GM13977 (cell line): ENCODE results near the gene UBE2L3.

Source experiments
- DNase-seq: peaks from one replicate; pipeline ENCODE4 v3.0.0; 2012; ENCODE audit warnings: low spot score
- CTCF ChIP-seq: IDR thresholded peaks from 2 replicates; pipeline ENCODE4 v1.5.1; 2012; ENCODE audit warnings: mild to moderate bottlenecking, control low read depth; ENCODE audit not compliant: insufficient read depth; ENCODE audit errors: extremely low read depth, missing control alignments
- in situ Hi-C: fragments of 300-500 bp; cut with MboI; formaldehyde crosslinking; loops from one replicate; pipeline ENCODE4 v1.12.0; 2022; ENCODE audit warnings: low sequenced_read_pairs, low pct_unique_long_range_greater_than_20kb, mixed read lengths, inconsistent platforms; ENCODE audit not compliant: unreplicated experiment

Gene UBE2L3

DNA sequence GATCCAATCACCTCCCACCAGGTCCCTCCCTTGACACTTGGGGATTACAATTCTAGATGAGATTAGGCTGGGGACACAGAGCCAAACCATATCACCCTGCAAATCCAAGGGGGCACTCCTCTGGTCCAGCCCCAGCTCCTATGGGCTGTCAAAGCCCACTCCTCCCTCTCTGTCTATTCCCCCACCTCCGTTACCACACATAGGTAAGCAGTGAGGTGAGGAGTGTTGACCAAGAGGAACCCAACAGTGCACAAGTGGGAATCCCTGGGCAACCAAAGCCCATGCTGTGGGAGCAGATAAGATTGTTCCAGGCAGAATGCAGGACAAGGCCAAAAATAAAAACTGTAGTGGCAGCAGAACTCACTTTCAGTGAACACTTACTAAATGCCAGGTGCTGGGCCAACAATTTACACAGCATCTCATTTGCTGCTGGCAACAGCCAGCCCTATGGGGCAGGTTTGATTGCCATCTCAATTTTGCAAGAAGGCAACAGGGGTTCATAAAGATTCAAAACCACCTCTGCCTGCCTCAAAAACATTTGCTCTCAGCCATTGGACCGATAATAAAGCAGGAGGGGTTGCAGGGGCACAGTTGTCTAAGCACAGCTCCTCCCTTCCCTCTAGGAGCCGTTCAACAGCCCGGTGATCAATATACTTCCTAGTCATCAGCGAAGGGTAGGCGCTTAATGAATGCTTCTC is 83.5 kb downstream of the UBE2L3 start:
- DNase-seq: no peak
- in situ Hi-C loops: no loop called here
- no peak for TF ChIP-seq CTCF

GRCh38 chr22:21651521-21652009 is 84.1 kb downstream of the UBE2L3 start:
- no peak for TF ChIP-seq CTCF
- in situ Hi-C loops: no loop called here
- DNase-seq: peak; percentile 46

- DNase-seq: peak; percentile 95
- in situ Hi-C loops: no loop called here
- TF ChIP-seq CTCF: no peak
Measured at GRCh38 chr22:21652010-21652546, 84.6 kb downstream of the UBE2L3 start.

- in situ Hi-C loops: no loop called here
- TF ChIP-seq CTCF: no peak
- DNase-seq: no peak
Measured at GRCh38 chr22:21652547-21653545, 85.3 kb downstream of the UBE2L3 start.

GRCh38 chr22:21657020-21657359 is 89.5 kb downstream of the UBE2L3 start:
- in situ Hi-C loops: no loop called here
- no peak for TF ChIP-seq CTCF
- DNase-seq: no peak

- peak; percentile 33 for TF ChIP-seq CTCF
- in situ Hi-C loops: no loop called here
- peak; percentile 97 for DNase-seq
Measured at GRCh38 chr22:21657360-21658032, 90.0 kb downstream of the UBE2L3 start.
